ENCODE data around the gene ZBTB32. TPM values are rescaled to one million over a fixed set of nuclear protein-coding genes. Genes with fewer than 3 reads are reported as not detected.
A peak's percentile ranks its signal among the peaks of the same experiment; 100 is the strongest.

Gene ZBTB32
- total RNA-seq, 1 donor from 2014 or later: 0.23 TPM

DNA sequence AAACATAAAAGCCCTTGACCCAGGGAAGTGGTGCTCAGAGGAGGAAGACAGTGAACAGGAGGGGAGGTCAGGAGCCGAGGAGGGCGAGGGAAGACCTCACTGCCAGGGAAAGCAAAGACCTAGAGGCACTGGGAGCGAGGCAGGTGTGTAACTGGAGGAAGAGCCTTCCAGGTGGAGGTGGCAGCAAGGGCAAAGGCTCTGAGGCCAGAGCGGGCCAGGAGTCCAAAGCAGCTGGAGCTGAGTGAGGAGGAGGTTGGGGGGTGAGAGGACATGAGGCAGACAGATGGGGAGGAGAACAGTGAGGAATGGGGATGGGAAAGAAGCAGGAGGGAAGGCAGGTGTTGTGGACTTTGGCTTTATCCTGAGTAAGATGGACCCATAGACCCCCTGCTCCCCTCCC, 34.4 kb upstream of the ZBTB32 start:
- no peak overlapping the region for H3K4me3 ChIP-seq
- peaks cover 13% of the 10 kb centered on the region for H3K27me3 ChIP-seq
- intact Hi-C loops (cut with DNase I): no loop called here
- no peak for DNase-seq
- no peak for TF ChIP-seq CTCF (IDR thresholded peaks at IDR 0.05)
- H3K36me3 ChIP-seq: no peaks in the 10 kb centered on the region
- H3K4me1 ChIP-seq: no peaks in the 10 kb centered on the region
- no peaks in the 10 kb centered on the region for H3K9me3 ChIP-seq
- ATAC-seq: no peak
- H3K27ac ChIP-seq: no peak overlapping the region

DNA sequence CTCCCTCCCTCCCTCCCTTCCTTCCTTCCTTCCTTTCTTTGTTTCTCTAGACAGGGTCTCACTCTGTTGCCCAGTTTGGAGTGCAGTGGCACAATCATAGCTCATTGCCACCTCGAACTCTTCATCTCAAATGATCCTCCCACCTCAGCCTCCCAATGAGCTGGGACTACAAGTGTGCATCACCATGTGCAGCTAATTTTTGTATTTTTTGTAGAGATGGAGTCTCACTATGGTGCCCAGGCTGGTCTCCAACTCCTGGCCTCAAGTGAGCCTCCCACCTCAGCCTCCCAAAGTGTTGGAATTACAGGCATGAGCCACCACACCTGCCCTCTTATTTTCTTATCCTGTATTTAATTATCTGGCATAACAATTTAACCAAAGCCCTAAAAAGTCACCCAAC, 33.7 kb upstream of the ZBTB32 start:
- intact Hi-C loops (cut with DNase I): no loop called here
- Histone ChIP-seq H3K27ac (no peak overlapping the region), H3K4me3 (no peak overlapping the region), H3K27me3 (peaks cover 13% of the 10 kb centered on the region), H3K9me3 (no peaks in the 10 kb centered on the region), H3K4me1 (no peaks in the 10 kb centered on the region), H3K36me3 (no peaks in the 10 kb centered on the region)
- no peak for TF ChIP-seq CTCF (IDR thresholded peaks at IDR 0.05)
- ATAC-seq: no peak
- DNase-seq: no peak

DNA sequence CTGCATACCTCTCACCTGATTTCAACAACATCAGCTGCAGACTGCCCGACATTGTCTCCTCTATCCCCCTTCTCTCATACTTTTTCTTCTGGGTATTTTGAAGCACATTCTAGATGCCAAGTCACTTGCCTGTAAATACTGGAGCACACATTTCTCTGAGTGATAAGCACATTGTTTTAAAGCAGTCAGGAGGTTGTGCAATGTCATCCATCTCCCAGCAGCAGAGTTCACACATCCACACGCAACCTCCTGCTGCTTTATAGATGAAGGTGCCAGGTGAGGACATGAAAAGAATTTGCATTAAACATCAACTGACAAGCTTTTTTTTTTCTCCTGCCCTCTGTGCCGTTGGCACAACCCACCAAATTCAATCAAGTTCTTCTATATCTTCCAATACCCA, 32.5 kb upstream of the ZBTB32 start:
- ATAC-seq: no peak
- Histone ChIP-seq H3K4me1 (no peaks in the 10 kb centered on the region), H3K4me3 (no peak overlapping the region), H3K27ac (no peak overlapping the region), H3K9me3 (no peaks in the 10 kb centered on the region), H3K36me3 (no peaks in the 10 kb centered on the region), H3K27me3 (peaks cover 13% of the 10 kb centered on the region)
- no peak for DNase-seq
- intact Hi-C loops (cut with DNase I): no loop called here
- no peak for TF ChIP-seq CTCF (IDR thresholded peaks at IDR 0.05)

DNA sequence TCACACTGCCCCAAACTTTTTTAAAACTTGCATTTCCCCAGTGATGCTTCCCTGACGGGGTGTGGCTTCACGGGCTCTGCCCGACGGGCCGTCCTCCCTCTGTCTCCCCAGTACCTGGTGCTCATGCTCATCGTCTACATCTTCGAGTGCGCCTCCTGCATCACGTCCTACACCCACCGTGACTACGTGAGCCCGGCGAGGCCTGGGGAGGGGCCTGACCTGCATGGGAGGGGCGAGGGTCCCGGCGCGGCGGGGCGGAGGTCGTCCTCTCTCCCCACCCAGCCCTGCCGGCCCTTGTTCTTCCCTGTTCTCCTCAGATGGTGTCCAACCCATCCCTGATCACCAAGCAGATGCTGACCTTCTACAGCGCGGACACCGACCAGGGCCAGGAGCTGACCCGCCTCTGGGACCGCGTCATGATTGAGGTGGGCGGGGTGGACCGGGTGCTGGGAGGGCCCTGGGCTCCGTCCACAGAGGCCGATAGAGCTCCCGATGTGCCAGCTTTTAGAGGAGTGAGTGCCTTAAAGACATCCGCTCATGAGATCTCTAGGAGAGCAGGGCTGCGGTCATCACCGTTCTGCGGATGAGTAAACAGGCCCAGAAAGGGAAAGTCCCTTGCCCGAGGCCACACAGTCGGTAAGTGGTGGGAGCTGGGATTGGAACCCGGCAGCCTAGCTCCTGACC, 31.1 kb upstream of the ZBTB32 start:
- H3K36me3 ChIP-seq: no peaks in the 10 kb centered on the region
- peak overlapping the region; percentile 43 for H3K4me3 ChIP-seq
- no peaks in the 10 kb centered on the region for H3K9me3 ChIP-seq
- ATAC-seq: peak; percentile 85
- peak; percentile 71 for DNase-seq
- intact Hi-C loops (cut with DNase I): no loop called here
- no peak for TF ChIP-seq CTCF (IDR thresholded peaks at IDR 0.05)
- no peak overlapping the region for H3K27ac ChIP-seq
- H3K4me1 ChIP-seq: no peaks in the 10 kb centered on the region
- peaks cover 13% of the 10 kb centered on the region for H3K27me3 ChIP-seq

DNA sequence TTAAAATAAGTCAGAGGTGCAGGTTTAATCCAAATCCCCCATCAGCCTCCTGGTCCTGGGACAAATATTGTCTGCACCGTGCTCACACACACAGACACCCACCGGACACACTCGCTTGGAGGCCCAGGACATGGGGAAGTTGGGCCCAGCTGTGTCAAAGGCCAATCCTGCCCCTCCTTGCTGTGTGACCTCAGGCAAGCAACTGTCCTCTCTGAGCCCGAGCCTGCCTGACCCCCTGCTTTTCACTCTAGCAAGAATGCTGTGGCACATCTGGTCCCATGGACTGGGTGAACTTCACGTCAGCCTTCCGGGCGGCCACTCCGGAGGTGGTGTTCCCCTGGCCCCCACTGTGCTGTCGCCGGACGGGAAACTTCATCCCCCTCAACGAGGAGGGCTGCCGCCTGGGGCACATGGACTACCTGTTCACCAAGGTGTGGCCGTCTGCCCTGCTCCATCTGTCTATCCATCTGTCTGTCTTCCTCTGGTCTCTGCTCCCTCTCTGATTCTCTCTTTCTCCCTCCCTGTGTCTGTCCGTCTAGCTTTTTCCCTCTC, 28.7 kb upstream of the ZBTB32 start:
- ATAC-seq (no peak), DNase-seq (no peak)
- H3K9me3 ChIP-seq: no peaks in the 10 kb centered on the region
- no peak for TF ChIP-seq CTCF (IDR thresholded peaks at IDR 0.05)
- H3K4me3 ChIP-seq: no peak overlapping the region
- H3K36me3 ChIP-seq: no peaks in the 10 kb centered on the region
- intact Hi-C loops (cut with DNase I): no loop called here
- no peak overlapping the region for H3K27ac ChIP-seq
- H3K27me3 ChIP-seq: peaks cover 13% of the 10 kb centered on the region
- H3K4me1 ChIP-seq: no peaks in the 10 kb centered on the region
